Hematopoietic multipotent progenitor cell treated with erythropoietin and hydrocortisone succinate and interleukin-3 and kit ligand, for 8 days (in vitro differentiated cells): ENCODE data around the gene ELL.

Experiments used
- DNase-seq: peaks from one replicate; pipeline ENCODE4 v3.0.0-alpha.2; 2015

Gene ELL

GRCh38 chr19:18442941-18443340 is 78.9 kb downstream of the ELL start:
- DNase-seq = no peak

GRCh38 chr19:18441804-18442788 is 79.8 kb downstream of the ELL start:
- DNase-seq = peak; percentile 66

- DNase-seq = no peak
Measured at GRCh38 chr19:18440936-18441803, 80.7 kb downstream of the ELL start.

- DNase-seq = peak; percentile 65
Measured at GRCh38 chr19:18440415-18440877, 81.4 kb downstream of the ELL start.

GRCh38 chr19:18439910-18440237 is 82.0 kb downstream of the ELL start:
- no peak for DNase-seq

GRCh38 chr19:18439025-18439909 is 82.6 kb downstream of the ELL start:
- peak; percentile 49 for DNase-seq

GRCh38 chr19:18438331-18439024 is 83.4 kb downstream of the ELL start:
- no peak for DNase-seq

GRCh38 chr19:18437491-18438330 is 84.2 kb downstream of the ELL start, which contains the start of gene ISYNA1:
ISYNA1 (minus strand) TSS chr19:18438133; CDS start chr19:18437979, 154 bp downstream.
- peak; percentile 68 for DNase-seq

- DNase-seq = peak; percentile 89
Measured at GRCh38 chr19:18436671-18437490, 85.0 kb downstream of the ELL start.

GRCh38 chr19:18435842-18436670 is 85.8 kb downstream of the ELL start:
- no peak for DNase-seq

GRCh38 chr19:18435178-18435841 is 86.6 kb downstream of the ELL start:
- DNase-seq = no peak

GRCh38 chr19:18434411-18435175 is 87.3 kb downstream of the ELL start:
- DNase-seq = peak; percentile 55

GRCh38 chr19:18433735-18434398 is 88.0 kb downstream of the ELL start:
- no peak for DNase-seq

- DNase-seq = no peak
Measured at GRCh38 chr19:18433015-18433691, 88.7 kb downstream of the ELL start.

GRCh38 chr19:18432275-18433014 is 89.4 kb downstream of the ELL start:
- DNase-seq = no peak
